ENCODE data around the gene OR6X1. TPM values are rescaled to one million over a fixed set of nuclear protein-coding genes. Genes with fewer than 3 reads are reported as not detected.
"Not testable (repeated sequence)": the region's sequence is repeated elsewhere in the genome, so short reads cannot be mapped to it uniquely, and the experiment has no call there.

Gene OR6X1
- total RNA-seq, 2 donors from 2014 or later = not detected

- DNase-seq (no peak), ATAC-seq (no peak)
- intact Hi-C loops (cut with DNase I) = no loop called here
These were observed 1.5 kb upstream of the OR6X1 start for GRCh38 chr11:123755813-123756212.

- intact Hi-C loops (cut with DNase I) = no loop called here
These were observed 1.0 kb upstream of the OR6X1 start for GRCh38 chr11:123755344-123755743.

GRCh38 chr11:123753110-123753509 lies 1.2 kb downstream of the OR6X1 start:
- intact Hi-C loops (cut with DNase I) = no loop called here
- ATAC-seq (no peak), DNase-seq (no peak)

More at GRCh38 chr11:123755344-123755743, 1.0 kb upstream of the OR6X1 start:
- DNase-seq (no peak), ATAC-seq (no peak)

- intact Hi-C loops (cut with DNase I) = no loop called here
- ATAC-seq = no peak
- no peak for DNase-seq
These were observed 2.5 kb downstream of the OR6X1 start for GRCh38 chr11:123751781-123752180.

- intact Hi-C loops (cut with DNase I); DNase-seq; ATAC-seq: not testable (repeated sequence)
These were observed 6.0 kb downstream of the OR6X1 start for GRCh38 chr11:123748349-123748748.

- ATAC-seq = no peak
- no peak for DNase-seq
- intact Hi-C loops (cut with DNase I) = no loop called here
These were observed 8.4 kb downstream of the OR6X1 start for GRCh38 chr11:123745764-123746451.

- no peak for DNase-seq
These were observed 11.6 kb downstream of the OR6X1 start for GRCh38 chr11:123742724-123743120.

GRCh38 chr11:123742031-123742723 lies 12.1 kb downstream of the OR6X1 start:
- DNase-seq (no peak), ATAC-seq (peak in 1 of 2 donors; percentile 20)
- intact Hi-C loops (cut with DNase I) = no loop called here

More at GRCh38 chr11:123742724-123743120, 11.6 kb downstream of the OR6X1 start:
- no peak for ATAC-seq
- intact Hi-C loops (cut with DNase I) = no loop called here

- ATAC-seq (peak; percentile 99), DNase-seq (peak; percentile 95)
- intact Hi-C loops (cut with DNase I) = no loop called here
These were observed 12.9 kb downstream of the OR6X1 start, which contains the start of gene ZNF202 for GRCh38 chr11:123741159-123742030. ZNF202 (minus strand) TSS chr11:123741660; CDS start chr11:123730888, 10,772 bp downstream.

- no peak for DNase-seq
- intact Hi-C loops (cut with DNase I) = no loop called here
- ATAC-seq = peak in 1 of 2 donors; percentile 1
These were observed 13.5 kb downstream of the OR6X1 start for GRCh38 chr11:123740787-123741158.

- DNase-seq (no peak), ATAC-seq (no peak)
- intact Hi-C loops (cut with DNase I) = no loop called here
These were observed 15.9 kb downstream of the OR6X1 start for GRCh38 chr11:123738374-123738773.

- no peak for DNase-seq
- intact Hi-C loops (cut with DNase I) = no loop called here
- no peak for ATAC-seq
These were observed 17.5 kb downstream of the OR6X1 start for GRCh38 chr11:123736769-123737168.

- ATAC-seq (no peak), DNase-seq (no peak)
- intact Hi-C loops (cut with DNase I) = no loop called here
These were observed 24.7 kb downstream of the OR6X1 start for GRCh38 chr11:123729602-123730001.

- ATAC-seq (no peak), DNase-seq (no peak)
- intact Hi-C loops (cut with DNase I) = no loop called here
These were observed 28.2 kb downstream of the OR6X1 start for GRCh38 chr11:123725995-123726655.

GRCh38 chr11:123719452-123719851 lies 34.9 kb downstream of the OR6X1 start:
- no peak for ATAC-seq
- intact Hi-C loops (cut with DNase I) = no loop called here
- no peak for DNase-seq

GRCh38 chr11:123718469-123718868 lies 35.8 kb downstream of the OR6X1 start:
- intact Hi-C loops (cut with DNase I) = no loop called here
- DNase-seq (no peak), ATAC-seq (no peak)

- ATAC-seq (no peak), DNase-seq (no peak)
- intact Hi-C loops (cut with DNase I) = no loop called here
These were observed 36.3 kb downstream of the OR6X1 start for GRCh38 chr11:123718063-123718462.

- ATAC-seq; intact Hi-C loops (cut with DNase I); DNase-seq: not testable (repeated sequence)
These were observed 41.7 kb downstream of the OR6X1 start for GRCh38 chr11:123712627-123713026.

GRCh38 chr11:123707606-123708205 lies 46.6 kb downstream of the OR6X1 start:
- intact Hi-C loops (cut with DNase I) = loop anchor here (1.0 to 5.0 kb wide), 4 partner anchors 65 to 127 kb away; no protein-coding TSS in a partner anchor
- ATAC-seq (peak; percentile 57 to 61), DNase-seq (peak; percentile 51)
